Putamen (tissue), 1 donor: ENCODE measurements around the gene GPR141.
A peak's percentile ranks its signal among the peaks of the same experiment; 100 is the strongest.

Experiments
- DNase-seq: peaks from one replicate; pipeline ENCODE4 v3.0.0-alpha.2; 2016; ENCODE audit warnings: low spot score

Gene GPR141

GRCh38 chr7:37683246-37684120 lies at the start of gene GPR141:
TSS of gene GPR141 (plus strand) at chr7:37683766. CDS start at chr7:37740394, 56,628 bp downstream.
- no peak for DNase-seq

- DNase-seq, result no peak
Observed at GRCh38 chr7:37635346-37635745, 48.2 kb upstream of the GPR141 start.

GRCh38 chr7:37642028-37642540 lies 41.5 kb upstream of the GPR141 start:
- no peak for DNase-seq

- DNase-seq, result no peak
Observed at GRCh38 chr7:37643876-37644275, 39.7 kb upstream of the GPR141 start.

DNA sequence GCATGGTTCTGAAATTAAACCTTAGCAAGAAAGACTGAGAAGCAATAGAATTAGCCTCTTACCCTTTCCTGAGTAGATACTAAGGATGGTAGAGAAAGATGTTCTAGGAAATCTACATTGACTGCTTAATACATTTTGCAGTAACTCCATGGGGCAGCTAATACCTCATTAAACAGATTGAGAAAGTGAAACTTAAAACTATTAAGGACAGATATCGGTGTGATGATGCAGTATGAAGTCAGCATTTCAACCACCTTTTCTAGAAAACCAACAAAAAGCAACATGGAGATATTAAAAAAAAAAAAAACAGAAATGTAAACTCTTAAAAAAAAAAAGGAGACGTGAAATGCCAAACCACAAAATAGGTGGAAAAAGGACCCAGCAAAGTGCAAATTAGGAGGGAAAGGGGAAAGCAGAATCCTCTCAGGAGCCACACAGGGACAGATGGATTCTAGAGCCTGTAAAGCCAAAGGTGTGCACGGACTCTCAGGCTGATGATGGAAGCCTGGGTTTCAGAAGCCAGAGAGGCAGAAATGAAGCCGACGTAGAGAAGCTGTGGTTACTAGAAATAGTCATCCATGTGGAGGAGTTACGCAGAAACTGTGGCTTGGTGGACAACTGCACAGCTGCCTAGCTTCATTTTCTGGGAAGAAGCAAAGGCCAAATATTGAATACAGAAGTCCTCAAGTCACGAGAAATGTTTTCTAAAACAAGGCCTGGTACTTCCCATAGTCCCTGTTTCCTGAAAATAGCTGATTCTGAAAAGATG lies 38.1 kb upstream of the GPR141 start:
- no peak for DNase-seq

DNA sequence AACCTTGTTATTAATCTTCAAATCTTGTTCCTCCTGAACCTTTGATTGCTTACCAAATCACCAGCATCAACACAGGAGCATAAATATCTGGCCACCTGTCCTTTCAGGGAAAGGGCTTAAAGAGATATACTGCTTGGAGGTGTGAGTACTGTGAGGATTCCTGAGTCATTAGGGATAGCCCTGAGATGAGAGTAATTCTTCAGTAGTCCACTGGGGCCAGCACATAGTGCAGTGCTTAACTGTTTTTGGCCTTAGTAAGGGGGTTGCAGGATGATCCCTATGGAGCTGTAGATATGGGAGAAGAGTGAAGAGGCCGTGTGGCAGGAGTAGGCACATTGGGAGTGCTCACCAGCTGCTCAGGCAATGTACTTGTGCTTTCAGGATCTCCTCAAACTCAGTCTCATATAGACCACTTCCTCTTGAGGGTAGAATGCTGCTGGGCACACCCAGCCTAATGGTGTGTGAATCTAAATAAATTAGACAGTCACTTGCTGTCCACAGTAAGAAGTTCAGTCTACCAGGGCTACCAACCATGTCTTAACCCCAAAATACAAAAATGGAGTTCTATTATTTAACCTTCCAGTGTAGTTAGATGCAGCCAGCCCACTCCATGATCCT lies 26.5 kb upstream of the GPR141 start:
- no peak for DNase-seq

DNA sequence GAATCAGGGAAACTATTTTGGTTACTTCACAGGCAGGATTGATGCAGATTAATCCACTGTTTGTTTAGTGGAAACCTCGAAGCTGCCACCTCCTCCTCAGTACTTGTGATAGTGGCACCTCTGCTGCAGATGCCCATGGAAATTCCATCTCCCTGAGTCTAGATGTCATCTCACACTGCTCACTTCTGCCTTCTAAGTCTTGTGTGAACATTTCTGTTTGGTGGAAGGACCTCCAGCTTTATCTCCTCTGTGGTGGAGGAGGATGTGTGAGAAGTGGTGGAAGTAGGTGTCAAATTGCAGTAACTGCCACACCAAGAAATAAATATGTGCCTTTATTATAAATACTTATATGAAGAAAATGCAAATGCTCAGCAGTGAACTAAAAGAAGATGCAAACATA lies 25.8 kb upstream of the GPR141 start:
- DNase-seq, result no peak

GRCh38 chr7:37659971-37660565 lies 23.5 kb upstream of the GPR141 start:
- no peak for DNase-seq

GRCh38 chr7:37660614-37661013 lies 23.0 kb upstream of the GPR141 start:
- DNase-seq, result no peak

- no peak for DNase-seq
Observed at GRCh38 chr7:37663693-37664092, 19.9 kb upstream of the GPR141 start.

- no peak for DNase-seq
Observed at GRCh38 chr7:37665352-37666022, 18.1 kb upstream of the GPR141 start.

GRCh38 chr7:37666026-37666799 lies 17.4 kb upstream of the GPR141 start:
- DNase-seq, result no peak

DNA sequence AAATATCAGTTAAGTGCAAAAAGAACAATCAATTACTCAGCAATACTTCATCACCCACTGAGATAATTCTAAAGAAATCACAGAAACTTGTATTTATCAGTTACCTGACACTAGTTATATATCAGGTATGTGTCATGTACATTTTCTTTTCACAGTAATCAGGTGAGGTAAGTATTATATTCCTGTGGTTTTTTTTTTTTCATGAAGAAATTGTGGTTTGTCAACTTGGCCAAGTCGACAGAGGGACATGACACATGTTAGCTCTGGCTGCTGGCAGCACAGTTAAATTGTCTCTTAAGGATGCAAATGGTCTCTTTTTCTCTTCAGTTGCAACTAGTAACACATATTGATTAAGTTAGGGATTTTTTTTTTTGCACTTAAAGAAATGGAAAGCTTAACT lies 13.7 kb upstream of the GPR141 start:
- no peak for DNase-seq

DNA sequence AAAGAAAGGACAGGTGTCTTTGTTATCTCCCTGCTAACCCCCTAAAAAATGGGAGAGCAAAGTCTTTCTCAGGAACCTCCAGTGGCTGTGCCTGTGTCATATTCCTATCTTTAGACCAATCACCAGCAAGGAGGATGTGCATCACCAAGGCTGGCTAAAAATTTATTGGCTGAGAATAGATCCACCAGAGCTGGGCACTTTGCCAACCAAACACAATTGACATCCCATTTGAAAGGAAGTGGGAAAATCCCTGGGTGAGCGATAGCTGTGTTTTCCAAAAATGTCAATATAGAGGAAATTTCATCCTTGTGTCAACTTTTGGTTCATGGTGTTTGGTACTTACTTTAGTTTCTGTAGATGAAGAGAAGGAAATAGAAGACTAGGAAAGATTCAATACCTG lies 13.1 kb upstream of the GPR141 start:
- no peak for DNase-seq

GRCh38 chr7:37671876-37672275 lies 11.7 kb upstream of the GPR141 start:
- DNase-seq, result no peak

GRCh38 chr7:37672926-37673325 lies 10.6 kb upstream of the GPR141 start:
- no peak for DNase-seq

GRCh38 chr7:37673523-37673922 lies 10.0 kb upstream of the GPR141 start:
- DNase-seq, result no peak

- peak; percentile 9 for DNase-seq
Observed at GRCh38 chr7:37674531-37674930, 9.0 kb upstream of the GPR141 start.

DNA sequence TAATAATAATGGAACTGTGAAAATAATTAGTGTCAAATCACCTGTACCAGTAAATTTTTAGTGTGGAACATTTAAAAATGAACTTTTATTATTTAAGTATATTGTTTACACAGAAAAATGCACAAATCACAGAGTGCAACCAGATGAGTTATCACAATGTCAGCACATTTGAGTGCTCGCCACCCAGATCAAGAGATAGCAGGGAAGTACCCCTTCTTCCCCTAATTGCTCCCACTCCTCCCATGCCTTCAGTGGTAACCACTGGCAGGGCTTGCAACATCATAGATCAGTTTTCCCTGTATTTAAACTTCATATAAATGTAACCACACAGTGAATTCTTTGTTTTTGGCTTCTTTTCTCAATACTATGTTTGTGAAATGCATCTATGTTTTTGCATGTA lies 7.8 kb upstream of the GPR141 start:
- DNase-seq, result no peak

DNA sequence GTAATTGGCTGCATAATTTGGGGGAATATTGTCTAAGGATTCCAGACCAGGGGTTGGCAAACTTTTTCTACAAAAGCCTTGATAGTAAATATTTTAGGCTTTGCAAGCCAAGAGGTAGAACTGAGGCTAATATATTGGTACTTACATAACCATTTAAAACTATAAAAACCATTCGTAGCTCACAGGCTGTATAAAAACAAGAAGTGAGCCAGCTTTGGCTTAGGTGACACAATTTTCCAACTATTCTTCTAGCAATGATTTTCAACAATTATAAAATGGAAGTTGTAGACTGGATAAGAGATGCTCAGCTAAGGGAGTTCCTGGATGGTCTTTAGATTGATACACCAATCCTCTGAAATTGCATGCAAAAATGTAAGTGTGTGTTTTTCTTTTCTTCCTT lies 1.4 kb downstream of the GPR141 start:
- no peak for DNase-seq
